OCI-LY1 (cell line): ENCODE data around the gene CFAP251.
A peak's percentile ranks its signal among the peaks of the same experiment; 100 is the strongest.

Experiments
- H2AFZ ChIP-seq: fragments of 200-600 bp; sonication (generic), shearing (Covaris generic); 2 replicates; pipeline ENCODE4 v1.6.0; 2014; ENCODE audit warnings: antibody characterized with exemption, mild to moderate bottlenecking, low read length
- H3F3A ChIP-seq: fragments of 200-600 bp; sonication (generic), shearing (Covaris generic); 2 replicates; pipeline ENCODE4 v1.6.0; 2014; ENCODE audit warnings: mild to moderate bottlenecking, antibody characterized with exemption, low read length, moderate library complexity; ENCODE audit not compliant: insufficient read depth
- H3K27ac ChIP-seq: fragments of 200-600 bp; sonication (generic); 2 replicates; pipeline ENCODE4 v1.5.1; 2014; ENCODE audit warnings: low read length, mixed run types, mild to moderate bottlenecking, low read depth; ENCODE audit not compliant: poor library complexity, severe bottlenecking
- H3K27me3 ChIP-seq: fragments of 200-600 bp; sonication (generic); 2 replicates; pipeline ENCODE4 v1.6.0; 2014; ENCODE audit warnings: antibody characterized with exemption, mild to moderate bottlenecking, low read length, moderate library complexity; ENCODE audit not compliant: insufficient read depth
- H3K36me3 ChIP-seq: fragments of 200-600 bp; sonication (generic); 2 replicates; pipeline ENCODE4 v1.6.1; 2014; ENCODE audit warnings: mild to moderate bottlenecking, antibody characterized with exemption, low read length, moderate library complexity, mixed read lengths; ENCODE audit not compliant: insufficient read depth
- H3K4me1 ChIP-seq: fragments of 200-600 bp; sonication (generic); 2 replicates; pipeline ENCODE4 v1.5.1; 2014; ENCODE audit warnings: mild to moderate bottlenecking, low read length, moderate library complexity; ENCODE audit not compliant: insufficient read depth, severe bottlenecking
- H3K4me2 ChIP-seq: fragments of 200-600 bp; sonication (generic), shearing (Covaris generic); 2 replicates; pipeline ENCODE4 v1.6.1; 2014; ENCODE audit warnings: low read length
- H3K4me3 ChIP-seq: fragments of 200-600 bp; sonication (generic); 2 replicates; pipeline ENCODE4 v1.5.1; 2014; ENCODE audit warnings: low read length, low read depth, mild to moderate bottlenecking, mixed read lengths; ENCODE audit not compliant: poor library complexity, severe bottlenecking
- H3K79me2 ChIP-seq: fragments of 200-600 bp; shearing (Covaris generic); 2 replicates; pipeline ENCODE4 v1.6.1; 2016; ENCODE audit warnings: mixed run types, low read length, mixed read lengths; ENCODE audit not compliant: insufficient read depth
- H3K9ac ChIP-seq: fragments of 200-600 bp; sonication (generic), shearing (Covaris generic); 2 replicates; pipeline ENCODE4 v1.6.1; 2014; ENCODE audit warnings: mild to moderate bottlenecking, low read length, mixed read lengths
- H3K9me2 ChIP-seq: fragments of 200-600 bp; sonication (generic), shearing (Covaris generic); 2 replicates; pipeline ENCODE4 v1.6.1; 2014; ENCODE audit warnings: low read depth, mild to moderate bottlenecking, low read length, mixed read lengths
- H3K9me3 ChIP-seq: fragments of 200-600 bp; shearing (Covaris generic); 2 replicates; pipeline ENCODE4 v1.6.1; 2014; ENCODE audit warnings: low read length, mixed read lengths
- H4K20me1 ChIP-seq: fragments of 200-600 bp; sonication (generic), shearing (Covaris generic); 2 replicates; pipeline ENCODE4 v1.6.0; 2016; ENCODE audit warnings: mild to moderate bottlenecking, low read length; ENCODE audit not compliant: insufficient read depth
- EZH2 ChIP-seq: fragments of 200-600 bp; sonication (generic), shearing (Covaris generic); IDR thresholded peaks from 2 replicates; pipeline ENCODE4 v1.8.0; 2017; ENCODE audit warnings: borderline replicate concordance, mixed run types, mild to moderate bottlenecking, antibody characterized with exemption, low read length, moderate library complexity, mixed read lengths
- TF ChIP-seq, protein P1 (sequence below): fragments of 200-600 bp; sonication (generic), shearing (Covaris generic); IDR thresholded peaks from 2 replicates; pipeline ENCODE4 v1.5.1; 2017; ENCODE audit warnings: mild to moderate bottlenecking, antibody characterized with exemption, low read length, moderate library complexity, mixed read lengths

Gene CFAP251

DNA sequence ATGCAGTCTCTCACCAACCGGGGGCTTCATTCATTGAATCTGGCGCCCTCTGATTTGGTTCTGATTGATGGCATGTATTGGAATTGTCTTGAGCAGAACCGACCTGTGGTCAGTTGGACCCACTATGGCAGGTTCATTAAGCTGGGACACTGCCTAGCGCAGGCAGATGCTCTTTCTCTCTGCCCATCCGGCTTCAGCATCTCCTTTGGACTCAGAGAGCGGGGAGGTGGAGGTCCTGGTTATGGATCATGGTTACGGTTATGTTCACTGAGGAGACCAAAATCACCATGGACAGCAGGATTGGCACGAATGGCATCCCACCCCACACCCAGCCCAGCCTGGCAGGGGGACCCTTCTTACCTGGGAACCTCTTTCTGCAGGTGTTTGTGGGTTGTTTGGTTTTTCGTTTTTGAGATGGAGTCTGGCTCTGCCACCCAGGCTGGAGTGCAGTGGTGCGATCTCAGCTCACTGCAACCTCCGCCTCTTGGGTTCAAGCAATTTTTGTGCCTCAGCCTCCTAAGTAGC lies 86.9 kb downstream of the CFAP251 start:
- no peaks in the 10 kb centered on the region for H3K9me2 ChIP-seq
- H3K9ac ChIP-seq: peak overlapping the region; percentile 92
- peaks cover 35% of the 10 kb centered on the region for H3K36me3 ChIP-seq
- TF ChIP-seq EZH2: no peak
- TF ChIP-seq, protein P1, sequence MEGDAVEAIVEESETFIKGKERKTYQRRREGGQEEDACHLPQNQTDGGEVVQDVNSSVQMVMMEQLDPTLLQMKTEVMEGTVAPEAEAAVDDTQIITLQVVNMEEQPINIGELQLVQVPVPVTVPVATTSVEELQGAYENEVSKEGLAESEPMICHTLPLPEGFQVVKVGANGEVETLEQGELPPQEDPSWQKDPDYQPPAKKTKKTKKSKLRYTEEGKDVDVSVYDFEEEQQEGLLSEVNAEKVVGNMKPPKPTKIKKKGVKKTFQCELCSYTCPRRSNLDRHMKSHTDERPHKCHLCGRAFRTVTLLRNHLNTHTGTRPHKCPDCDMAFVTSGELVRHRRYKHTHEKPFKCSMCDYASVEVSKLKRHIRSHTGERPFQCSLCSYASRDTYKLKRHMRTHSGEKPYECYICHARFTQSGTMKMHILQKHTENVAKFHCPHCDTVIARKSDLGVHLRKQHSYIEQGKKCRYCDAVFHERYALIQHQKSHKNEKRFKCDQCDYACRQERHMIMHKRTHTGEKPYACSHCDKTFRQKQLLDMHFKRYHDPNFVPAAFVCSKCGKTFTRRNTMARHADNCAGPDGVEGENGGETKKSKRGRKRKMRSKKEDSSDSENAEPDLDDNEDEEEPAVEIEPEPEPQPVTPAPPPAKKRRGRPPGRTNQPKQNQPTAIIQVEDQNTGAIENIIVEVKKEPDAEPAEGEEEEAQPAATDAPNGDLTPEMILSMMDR: no peak
- H4K20me1 ChIP-seq: no peaks in the 10 kb centered on the region
- no peaks in the 10 kb centered on the region; the same call in 1 of the 2 replicates for H3K9me3 ChIP-seq
- no peaks in the 10 kb centered on the region for H3K27me3 ChIP-seq
- no peak overlapping the region for H2AFZ ChIP-seq
- 0 out of 2 replicates have a peak, but pooled peaks cover 4% of the 10 kb centered on the region for H3K79me2 ChIP-seq
- H3F3A ChIP-seq: peaks cover 15% of the 10 kb centered on the region
- H3K27ac ChIP-seq: peak overlapping the region; percentile 100
- peak overlapping the region; percentile 91 for H3K4me2 ChIP-seq
- peaks cover 81% of the 10 kb centered on the region for H3K4me1 ChIP-seq
- H3K4me3 ChIP-seq: peak overlapping the region; percentile 64

DNA sequence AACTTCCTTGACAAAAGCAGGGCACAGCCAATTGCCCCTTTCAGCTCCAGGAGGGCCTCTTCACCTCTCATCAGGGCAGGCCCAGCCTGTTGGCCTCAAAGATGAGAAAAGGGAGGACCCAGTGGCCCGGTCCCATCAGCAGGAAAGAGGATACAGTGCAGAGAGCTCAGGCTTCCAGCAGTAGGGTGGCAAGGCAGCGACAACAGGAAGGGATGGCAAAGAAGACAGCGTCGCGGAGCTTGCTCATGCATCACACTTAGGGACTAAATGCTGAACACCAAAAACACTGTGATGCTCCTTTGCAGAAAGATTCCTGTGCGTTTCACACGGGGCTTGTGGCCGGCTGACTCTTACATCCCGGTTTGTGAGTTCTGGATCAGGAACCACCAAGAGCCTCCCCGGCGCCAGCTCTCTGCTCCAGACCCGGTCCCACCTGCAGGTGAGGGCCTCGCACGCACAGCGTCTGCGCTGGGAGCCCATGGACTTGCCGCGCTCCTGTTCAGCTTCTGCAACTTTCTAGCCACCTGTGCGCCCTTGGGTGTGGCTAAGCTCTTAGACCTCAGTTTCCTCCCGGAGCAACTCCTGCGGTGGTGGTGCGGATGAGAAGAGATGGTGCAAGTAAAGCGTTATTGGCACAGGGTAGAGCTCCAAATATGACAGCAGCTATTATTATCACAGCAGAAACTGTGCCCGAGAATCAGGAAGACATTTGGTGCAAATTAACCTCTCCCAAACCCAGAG lies 88.0 kb downstream of the CFAP251 start:
- H3K4me1 ChIP-seq: peaks cover 91% of the 10 kb centered on the region
- peak overlapping the region; percentile 100 for H3K27ac ChIP-seq
- peak overlapping the region; percentile 64 for H3K4me3 ChIP-seq
- no peaks in the 10 kb centered on the region; the same call in 1 of the 2 replicates for H3K9me3 ChIP-seq
- H2AFZ ChIP-seq: no peak overlapping the region
- peaks cover 25% of the 10 kb centered on the region for H3K36me3 ChIP-seq
- H4K20me1 ChIP-seq: no peaks in the 10 kb centered on the region
- H3K9me2 ChIP-seq: no peaks in the 10 kb centered on the region
- H3F3A ChIP-seq: peaks cover 15% of the 10 kb centered on the region
- H3K9ac ChIP-seq: peak overlapping the region; percentile 92
- no peaks in the 10 kb centered on the region for H3K27me3 ChIP-seq
- peak overlapping the region; percentile 91 for H3K4me2 ChIP-seq
- TF ChIP-seq EZH2: no peak
- TF ChIP-seq, protein P1: no peak
- H3K79me2 ChIP-seq: 0 out of 2 replicates have a peak, but pooled peaks cover 4% of the 10 kb centered on the region

DNA sequence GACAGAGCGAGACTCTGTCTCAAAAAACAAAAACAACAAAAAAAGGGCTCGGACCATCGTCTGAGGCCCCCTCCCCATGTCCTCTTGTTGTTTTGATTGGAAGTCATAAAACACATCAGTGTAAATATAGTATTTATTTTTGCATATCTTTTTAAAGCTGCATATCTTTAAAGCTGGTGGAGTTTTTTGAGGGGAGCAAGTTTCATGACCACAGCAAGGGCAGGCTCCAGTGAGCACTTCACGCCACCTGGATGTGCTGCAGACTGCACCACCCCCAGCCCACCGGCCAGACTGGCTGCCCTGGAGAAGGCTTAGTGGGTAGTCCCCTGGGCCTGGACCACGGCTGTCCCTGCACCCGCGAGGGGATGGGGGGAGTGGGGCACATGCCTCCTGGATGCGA lies 91.3 kb downstream of the CFAP251 start:
- no peaks in the 10 kb centered on the region for H3K27me3 ChIP-seq
- H3K27ac ChIP-seq: peak overlapping the region; percentile 100
- no peak overlapping the region for H2AFZ ChIP-seq
- H3K9me3 ChIP-seq: peaks cover 5% of the 10 kb centered on the region; the same call in 1 of the 2 replicates
- no peaks in the 10 kb centered on the region for H4K20me1 ChIP-seq
- H3K9ac ChIP-seq: peak overlapping the region; percentile 69
- peaks cover 12% of the 10 kb centered on the region for H3F3A ChIP-seq
- no peaks in the 10 kb centered on the region for H3K9me2 ChIP-seq
- peak overlapping the region; percentile 5 for H3K4me3 ChIP-seq
- H3K79me2 ChIP-seq: no peaks in the 10 kb centered on the region
- H3K4me1 ChIP-seq: peaks cover 88% of the 10 kb centered on the region
- H3K4me2 ChIP-seq: peak overlapping the region; percentile 61
- H3K36me3 ChIP-seq: peaks cover 13% of the 10 kb centered on the region
- no peak for TF ChIP-seq EZH2
- TF ChIP-seq, protein P1: no peak
